ENCODE measurements around the gene ONECUT1. TPM values are rescaled to one million over a fixed set of nuclear protein-coding genes. Genes with fewer than 3 reads are reported as not detected.
A peak's percentile ranks its signal among the peaks of the same experiment; 100 is the strongest.
"Not testable (repeated sequence)": the region's sequence is repeated elsewhere in the genome, so short reads cannot be mapped to it uniquely, and the experiment has no call there.

Gene ONECUT1
- total RNA-seq = not detected

- DNase-seq (ENCODE audit: low read depth in 2 of 3, low spot score in 2 of 3) = peak in 1 of 3 donors; percentile 58
Observed at GRCh38 chr15:52790169-52790708, at the start of gene ONECUT1. TSS of gene ONECUT1 (minus strand) at chr15:52790336. CDS start at chr15:52789884, 452 bp downstream.

GRCh38 chr15:52834379-52834778 is 44.2 kb upstream of the ONECUT1 start:
- no peak for DNase-seq (ENCODE audit: low read depth in 2 of 3, low spot score in 2 of 3)

GRCh38 chr15:52824169-52824942 is 34.2 kb upstream of the ONECUT1 start:
- DNase-seq (ENCODE audit: low read depth in 2 of 3, low spot score in 2 of 3) = not testable (repeated sequence)

GRCh38 chr15:52822475-52822874 is 32.3 kb upstream of the ONECUT1 start:
- no peak for DNase-seq (ENCODE audit: low read depth in 2 of 3, low spot score in 2 of 3)

- no peak for DNase-seq (ENCODE audit: low read depth in 2 of 3, low spot score in 2 of 3)
Observed at GRCh38 chr15:52819253-52819652, 29.1 kb upstream of the ONECUT1 start.

- not testable (repeated sequence) for DNase-seq (ENCODE audit: low read depth in 2 of 3, low spot score in 2 of 3)
Observed at GRCh38 chr15:52815899-52816298, 25.8 kb upstream of the ONECUT1 start.

GRCh38 chr15:52808996-52809395 is 18.9 kb upstream of the ONECUT1 start:
- no peak for DNase-seq (ENCODE audit: low read depth in 2 of 3, low spot score in 2 of 3)

- DNase-seq (ENCODE audit: low read depth in 2 of 3, low spot score in 2 of 3) = no peak
Observed at GRCh38 chr15:52808441-52808840, 18.3 kb upstream of the ONECUT1 start.

GRCh38 chr15:52806284-52806655 is 16.1 kb upstream of the ONECUT1 start:
- no peak for DNase-seq (ENCODE audit: low read depth in 2 of 3, low spot score in 2 of 3)

GRCh38 chr15:52805351-52806283 is 15.5 kb upstream of the ONECUT1 start:
- DNase-seq (ENCODE audit: low read depth in 2 of 3, low spot score in 2 of 3) = peak in 1 of 3 donors; percentile 56

- DNase-seq (ENCODE audit: low read depth in 2 of 3, low spot score in 2 of 3) = peak in 1 of 3 donors; percentile 22
Observed at GRCh38 chr15:52804526-52805081, 14.5 kb upstream of the ONECUT1 start.

GRCh38 chr15:52803467-52804306 is 13.6 kb upstream of the ONECUT1 start:
- DNase-seq (ENCODE audit: low read depth in 2 of 3, low spot score in 2 of 3) = peak in 1 of 3 donors; percentile 42

GRCh38 chr15:52803108-52803466 is 13.0 kb upstream of the ONECUT1 start:
- peak in 1 of 3 donors; percentile 41 for DNase-seq (ENCODE audit: low read depth in 2 of 3, low spot score in 2 of 3)

- DNase-seq (ENCODE audit: low read depth in 2 of 3, low spot score in 2 of 3) = no peak
Observed at GRCh38 chr15:52802110-52802509, 12.0 kb upstream of the ONECUT1 start.

GRCh38 chr15:52801748-52802085 is 11.6 kb upstream of the ONECUT1 start:
- DNase-seq (ENCODE audit: low read depth in 2 of 3, low spot score in 2 of 3) = no peak

GRCh38 chr15:52800828-52801747 is 11.0 kb upstream of the ONECUT1 start:
- peak in 1 of 3 donors; percentile 2 for DNase-seq (ENCODE audit: low read depth in 2 of 3, low spot score in 2 of 3)

GRCh38 chr15:52799145-52799811 is 9.1 kb upstream of the ONECUT1 start:
- DNase-seq (ENCODE audit: low read depth in 2 of 3, low spot score in 2 of 3) = no peak

- DNase-seq (ENCODE audit: low read depth in 2 of 3, low spot score in 2 of 3) = no peak
Observed at GRCh38 chr15:52798529-52799101, 8.5 kb upstream of the ONECUT1 start.
